Measurements from ENCODE around the gene PATZ1.
"Not testable (repeated sequence)": the region's sequence is repeated elsewhere in the genome, so short reads cannot be mapped to it uniquely, and the experiment has no call there.

PATZ1 gene

DNA sequence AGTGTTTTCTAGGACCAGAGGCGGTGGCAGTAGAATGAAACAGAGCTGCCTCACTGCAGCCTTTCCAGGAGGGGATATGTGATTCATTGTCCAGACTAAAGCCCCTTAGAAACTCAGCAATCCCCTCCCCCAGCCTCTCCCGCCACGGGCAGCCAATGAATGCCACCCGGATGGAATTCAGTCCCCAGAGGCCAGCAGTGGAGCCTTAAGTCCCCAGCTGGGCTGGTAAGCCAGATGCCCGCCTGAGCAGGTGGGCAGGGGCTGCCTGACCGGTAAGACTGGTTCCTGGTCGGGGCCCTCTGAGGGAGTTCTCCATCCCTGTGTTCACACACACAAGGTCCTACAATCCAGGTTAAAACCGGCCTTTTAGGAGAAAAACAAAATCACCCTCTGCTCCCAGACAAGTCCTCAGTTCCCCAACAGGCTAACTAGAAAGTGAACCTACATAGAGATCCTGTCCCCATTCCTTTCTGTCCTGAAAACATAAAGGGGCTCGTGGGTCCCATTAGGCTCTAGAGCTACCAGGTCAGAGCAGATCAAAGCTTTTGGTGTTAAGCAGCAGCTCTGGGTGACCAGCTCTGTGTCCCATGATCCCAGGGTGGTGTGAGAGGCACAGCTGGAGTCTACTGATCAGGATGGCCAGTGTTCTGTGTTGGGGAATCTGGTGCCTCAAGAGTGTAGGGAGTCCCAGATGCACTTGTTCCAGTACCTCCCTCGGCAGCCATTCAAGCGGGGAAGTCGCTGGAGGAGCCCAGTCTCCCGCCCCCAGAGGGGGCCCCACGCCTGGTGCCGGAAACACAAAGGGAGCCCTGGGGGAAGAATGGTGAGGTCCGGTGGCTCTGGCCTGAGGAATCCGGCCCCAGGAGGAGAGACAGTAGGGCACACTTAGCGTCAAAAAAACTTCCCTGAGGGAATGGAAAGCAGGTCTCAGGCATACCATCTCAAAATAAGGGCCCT lies 2.6 kb downstream of the PATZ1 start:
- no peak for DNase-seq

DNA sequence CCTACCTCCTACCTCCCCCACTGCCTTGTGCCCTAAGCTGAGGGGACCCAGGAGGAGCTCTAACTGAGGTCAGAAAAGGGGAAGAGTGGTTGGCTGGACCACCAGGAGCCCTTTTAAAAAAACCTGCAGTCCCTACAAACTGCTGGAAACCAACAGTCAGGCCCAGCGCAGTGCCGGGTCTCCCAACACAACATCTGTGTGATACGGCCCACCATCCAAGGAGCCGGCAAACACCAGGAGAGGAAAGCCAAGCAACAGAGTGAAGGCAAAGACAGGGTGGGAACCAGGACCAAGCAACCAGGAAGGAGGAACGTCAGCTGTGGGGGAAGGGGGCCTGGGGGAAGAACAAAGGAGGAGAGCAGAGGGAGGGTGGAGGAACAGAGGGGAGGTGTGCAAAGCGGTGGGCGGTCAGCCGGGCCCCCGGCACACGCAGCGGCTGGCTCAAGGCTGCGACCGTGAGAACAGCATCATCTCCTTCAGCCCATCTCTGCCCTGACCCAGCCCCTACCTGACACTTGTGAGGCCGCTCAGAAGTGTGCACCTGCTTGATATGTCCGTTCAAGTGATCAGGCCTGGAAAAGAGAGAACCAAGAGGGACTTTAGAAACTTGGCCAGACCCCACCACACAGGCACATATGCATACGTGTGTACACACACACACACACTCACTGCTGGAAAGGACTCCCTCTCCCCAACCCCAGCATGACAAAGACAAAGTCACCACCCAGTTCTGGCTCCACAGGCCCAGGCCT lies 3.6 kb downstream of the PATZ1 start:
- no peak for DNase-seq

DNA sequence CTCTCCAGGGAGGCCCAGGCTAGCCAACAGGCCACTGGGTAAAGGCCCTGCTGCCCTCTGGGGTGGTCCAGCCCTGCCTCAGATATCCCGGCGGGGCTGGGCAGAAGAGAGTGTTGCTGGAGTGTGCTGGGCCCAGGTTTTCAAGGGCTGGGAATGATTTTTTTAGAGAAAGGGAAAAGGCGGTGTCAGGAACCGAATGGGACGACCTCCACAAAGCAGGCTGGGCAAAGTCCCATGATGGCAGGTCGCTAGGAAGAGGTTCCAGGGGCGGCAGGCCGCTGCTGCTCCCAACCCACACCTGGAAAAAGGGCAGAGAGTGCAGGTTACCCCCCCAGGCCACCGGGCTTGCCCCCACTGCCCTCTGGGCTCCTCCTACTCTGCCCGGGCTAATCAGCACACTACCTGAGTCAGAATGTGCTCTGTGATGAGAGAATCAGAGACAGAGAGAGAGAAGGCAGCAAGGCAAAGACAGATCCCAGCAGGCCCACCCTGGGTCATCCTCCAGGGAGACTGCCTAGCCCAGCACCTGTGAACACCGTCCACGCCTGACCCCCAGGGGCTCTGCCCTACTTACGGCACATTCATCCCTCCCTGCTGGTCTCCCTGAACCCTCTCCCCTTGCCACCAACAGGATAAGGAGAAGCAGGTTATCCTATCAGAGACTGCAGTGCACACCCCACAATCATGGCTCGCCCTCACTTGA lies 4.6 kb downstream of the PATZ1 start:
- no peak for DNase-seq

DNA sequence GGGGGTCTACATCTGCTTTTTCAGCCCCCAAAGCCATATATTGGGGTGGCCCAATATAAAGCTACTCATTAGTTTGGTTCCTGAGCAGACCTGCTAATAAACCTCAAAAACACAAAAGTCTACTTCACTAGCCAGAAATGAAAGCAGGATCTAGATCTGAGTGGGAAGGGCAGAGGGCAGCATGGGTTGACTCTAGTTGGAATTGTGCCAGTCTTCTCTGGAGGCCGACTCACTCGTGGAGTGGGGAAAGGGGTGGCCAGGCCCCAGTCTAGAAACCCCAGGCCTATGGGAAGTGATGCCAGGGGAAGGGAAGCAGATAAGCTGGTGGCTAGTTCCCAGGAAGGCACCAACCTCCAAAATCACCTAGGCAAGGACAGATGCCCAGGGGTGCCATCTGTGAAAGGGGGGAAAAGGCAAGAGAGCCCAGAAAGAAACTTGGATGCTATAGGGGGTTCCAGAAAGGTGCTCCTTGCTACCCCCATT lies 5.3 kb downstream of the PATZ1 start:
- no peak for DNase-seq

DNA sequence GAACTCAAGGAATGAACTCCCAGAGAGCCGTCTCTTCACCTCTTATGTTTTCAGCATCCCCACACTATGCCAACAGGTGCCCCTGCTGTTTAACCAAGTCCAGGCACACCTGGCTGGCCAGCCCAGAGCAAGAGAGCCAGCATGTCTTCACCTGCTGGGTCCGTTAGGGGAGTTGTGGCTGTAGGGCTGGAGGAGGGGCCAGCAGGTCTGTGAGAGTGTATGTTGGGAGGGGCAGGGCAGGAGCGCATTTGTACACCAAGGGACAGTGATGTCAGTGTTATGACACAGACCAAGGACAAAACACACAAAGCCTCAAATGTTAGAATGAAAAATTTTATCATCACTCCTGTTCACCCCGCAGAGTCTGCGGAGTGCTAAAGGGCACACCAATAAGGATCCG lies 5.8 kb downstream of the PATZ1 start:
- no peak for DNase-seq

DNA sequence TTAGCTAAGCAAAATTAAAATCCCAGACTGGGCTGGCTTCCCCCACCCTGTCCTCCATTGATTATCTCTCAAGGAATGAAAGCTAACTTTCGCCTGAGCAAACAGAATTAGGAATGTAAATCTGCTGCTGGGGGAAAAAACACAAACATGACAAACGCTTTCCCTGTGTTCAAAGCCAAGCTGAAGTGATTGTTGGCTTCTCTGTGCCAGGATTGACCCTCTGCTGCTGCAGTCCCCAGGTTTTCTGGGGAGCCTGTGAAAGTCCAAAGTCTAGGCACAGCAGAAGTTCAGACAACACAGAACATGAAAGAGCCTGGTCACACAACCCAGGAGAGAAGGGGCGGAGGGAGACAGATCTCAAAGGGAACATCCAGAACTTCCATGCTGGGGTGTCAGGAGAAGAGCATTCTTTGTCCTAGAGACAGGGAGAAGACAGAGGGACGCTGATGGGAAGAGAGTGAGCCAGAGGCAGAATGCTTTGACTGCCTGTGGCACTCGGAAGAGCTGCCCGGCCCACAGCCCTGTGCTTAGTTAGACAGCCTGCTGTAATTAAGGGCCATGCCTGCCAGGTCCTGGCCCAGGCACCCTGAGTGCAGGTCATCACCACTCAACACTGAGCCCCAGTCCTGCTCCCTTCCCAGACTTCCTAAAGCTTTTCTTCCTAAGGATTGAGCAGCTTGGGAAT lies 6.9 kb downstream of the PATZ1 start:
- no peak for DNase-seq

DNA sequence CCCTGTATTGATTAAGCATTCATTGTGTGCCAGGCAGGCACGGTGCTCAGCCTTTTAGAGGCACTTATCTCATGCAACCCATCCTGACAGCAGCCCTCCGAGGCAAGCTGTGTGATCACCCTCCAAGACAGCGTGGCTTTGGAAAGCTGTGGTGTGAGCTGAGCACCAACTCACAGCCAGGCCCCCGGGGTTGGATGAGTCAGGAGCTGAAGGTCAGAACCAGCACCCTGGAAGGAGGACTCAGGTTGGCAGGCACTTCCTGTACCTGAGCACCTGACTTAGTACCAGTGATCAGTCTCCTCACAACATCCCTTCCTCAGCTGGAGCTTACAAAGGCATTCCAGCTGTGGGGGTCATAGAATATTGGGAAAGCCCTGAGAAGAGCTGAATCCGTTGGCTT lies 9.0 kb downstream of the PATZ1 start:
- DNase-seq, result no peak

DNA sequence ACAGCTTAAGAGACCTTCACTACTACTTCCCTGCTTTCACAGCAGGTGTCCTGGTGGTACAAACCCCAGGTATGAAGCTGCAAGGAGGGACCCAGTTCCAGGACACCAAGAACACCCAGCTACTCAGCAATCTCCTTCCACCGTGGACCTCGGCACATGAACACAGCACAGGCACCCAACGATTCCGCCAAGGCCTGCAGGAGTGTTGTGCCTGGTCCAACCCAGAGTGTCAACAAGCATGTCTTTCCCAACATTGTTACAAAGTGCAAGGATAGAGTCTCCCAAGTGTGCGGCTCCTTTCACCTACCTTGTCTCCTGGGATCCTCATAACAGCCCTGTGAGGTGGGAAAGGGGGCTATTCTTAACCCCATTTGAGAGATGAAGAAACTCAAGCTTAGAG lies 11.8 kb downstream of the PATZ1 start:
- DNase-seq, result no peak

DNA sequence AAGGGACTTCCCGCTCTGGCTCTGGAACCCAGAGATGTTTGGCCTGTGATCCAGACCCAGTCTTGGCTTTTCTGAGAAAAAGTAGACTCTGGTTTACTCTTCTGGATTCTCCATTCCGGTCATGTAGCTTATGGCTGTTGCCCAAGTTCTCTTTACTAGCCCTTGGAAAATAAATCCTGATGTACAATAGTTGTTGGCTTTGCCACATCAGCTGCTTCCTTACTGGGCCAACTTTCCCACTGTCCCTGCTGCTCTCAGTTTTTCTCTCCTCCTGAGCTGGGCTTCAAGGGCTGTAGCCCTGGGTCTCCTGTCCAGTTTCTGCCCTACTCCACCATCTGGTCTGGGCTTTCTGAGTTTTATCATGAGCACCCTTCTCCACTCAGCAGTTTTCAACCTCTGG lies 12.5 kb downstream of the PATZ1 start:
- DNase-seq, result no peak

DNA sequence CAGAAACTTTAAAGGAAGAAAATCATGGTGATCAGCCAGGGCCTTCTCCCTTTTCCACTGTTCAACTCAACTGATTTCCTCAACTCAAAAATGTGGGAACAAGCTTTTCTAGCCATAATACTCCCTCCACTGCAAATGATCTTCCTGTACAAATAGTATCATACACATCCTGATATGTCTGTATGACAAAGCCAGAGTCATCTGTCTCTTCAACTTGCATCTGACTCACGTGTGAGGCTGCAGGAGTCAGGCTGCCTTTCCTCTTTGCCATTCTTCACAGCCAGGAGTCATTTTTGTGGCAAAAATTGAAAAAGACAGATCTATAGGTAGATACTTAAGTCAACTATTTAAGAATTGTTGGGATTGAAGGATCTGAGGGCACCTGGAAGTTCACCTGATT lies 13.3 kb downstream of the PATZ1 start:
- no peak for DNase-seq

DNA sequence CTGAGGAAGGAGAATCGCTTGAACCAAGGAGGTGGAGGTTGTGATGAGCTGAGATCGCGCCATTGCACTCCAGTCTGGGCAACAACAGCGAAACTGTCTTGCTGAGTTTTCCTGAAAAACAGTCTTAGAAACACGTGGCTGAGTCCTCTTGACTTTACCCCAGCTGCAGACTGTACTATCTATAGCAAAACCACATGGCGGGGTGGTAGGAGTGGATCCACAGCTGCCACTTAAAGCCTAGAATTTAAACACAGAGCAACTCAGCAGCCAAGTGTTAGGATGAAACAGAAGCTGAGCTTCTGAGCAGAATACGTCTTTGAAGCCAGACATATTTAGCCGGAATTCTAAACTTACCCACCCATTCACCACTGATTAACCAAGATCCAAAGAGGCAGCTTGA lies 14.1 kb downstream of the PATZ1 start:
- no peak for DNase-seq

DNA sequence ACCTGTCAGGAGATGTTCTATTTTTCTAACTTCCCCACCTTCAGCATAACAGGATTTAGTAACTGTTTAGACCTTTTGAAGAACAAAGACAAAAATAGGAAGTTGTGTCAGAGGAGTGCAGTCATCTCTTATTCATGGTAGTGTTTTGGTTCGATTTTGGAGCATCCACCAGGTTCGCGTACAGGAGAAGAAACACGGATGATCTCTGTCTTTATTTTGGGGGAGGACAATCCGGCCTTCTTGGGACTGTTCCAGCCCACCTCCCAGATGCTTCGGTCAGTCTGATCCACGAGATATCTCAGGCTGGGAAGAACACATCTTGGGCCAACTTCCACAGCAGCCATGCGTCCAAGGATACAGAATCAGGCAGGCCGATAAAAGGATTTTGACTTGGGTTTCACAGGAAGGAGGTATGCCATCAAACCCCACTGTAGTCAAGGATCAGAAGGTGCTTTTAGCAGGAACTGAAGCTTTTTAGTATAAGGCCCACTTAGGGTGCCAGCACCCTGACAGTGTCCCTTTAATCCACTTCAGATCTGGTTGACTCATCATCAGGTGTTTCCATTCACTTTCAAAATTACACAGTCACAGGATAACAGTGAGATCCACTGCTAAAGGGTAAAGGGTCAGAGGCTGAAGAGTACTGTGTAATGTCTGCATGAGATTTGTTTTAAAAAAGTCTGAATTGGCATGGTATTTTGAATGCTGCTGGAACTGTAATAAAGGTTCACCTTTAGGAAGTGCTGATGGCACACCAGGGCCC lies 16.5 kb downstream of the PATZ1 start:
- DNase-seq, result no peak

DNA sequence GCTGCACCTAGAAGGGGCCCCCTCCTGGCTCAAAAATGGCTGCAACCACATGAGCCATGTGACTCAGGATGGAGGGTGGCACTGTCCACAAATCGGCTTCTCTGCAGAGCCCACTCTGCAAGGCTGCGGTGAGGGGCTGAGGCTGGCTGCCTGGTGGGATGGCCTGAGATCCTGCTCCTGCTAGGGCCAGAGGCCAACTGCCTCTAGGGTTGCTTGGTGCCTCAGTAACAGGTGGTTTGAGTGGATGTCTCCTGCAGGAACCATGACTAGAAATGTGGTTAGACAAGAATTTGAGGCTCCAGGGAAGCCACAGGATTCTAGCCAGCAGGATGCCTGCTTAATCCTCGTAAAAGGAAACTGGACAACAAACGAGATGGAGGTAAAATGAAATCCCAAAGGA lies 17.1 kb downstream of the PATZ1 start:
- DNase-seq, result no peak

DNA sequence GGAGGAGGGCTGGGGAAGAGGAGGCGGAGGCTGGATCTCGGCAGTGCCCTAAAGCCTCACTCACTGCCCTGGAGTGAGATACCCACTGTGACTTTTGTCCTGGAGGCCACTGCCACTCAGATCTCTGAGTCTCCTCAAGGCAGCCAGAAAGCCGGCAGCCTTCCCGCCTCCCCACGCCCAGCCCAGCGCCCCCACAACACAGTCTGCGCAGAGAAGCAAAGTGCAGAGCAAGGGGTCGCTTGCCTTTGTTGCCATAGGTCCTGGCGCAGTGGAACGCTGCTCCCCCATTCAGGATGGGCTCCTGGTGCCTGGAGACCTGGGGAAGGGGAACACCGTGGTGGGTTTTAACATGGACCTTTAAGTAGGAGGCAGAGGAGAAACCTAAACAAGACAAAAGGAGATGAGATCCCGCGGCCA lies 17.6 kb downstream of the PATZ1 start:
- no peak for DNase-seq

DNA sequence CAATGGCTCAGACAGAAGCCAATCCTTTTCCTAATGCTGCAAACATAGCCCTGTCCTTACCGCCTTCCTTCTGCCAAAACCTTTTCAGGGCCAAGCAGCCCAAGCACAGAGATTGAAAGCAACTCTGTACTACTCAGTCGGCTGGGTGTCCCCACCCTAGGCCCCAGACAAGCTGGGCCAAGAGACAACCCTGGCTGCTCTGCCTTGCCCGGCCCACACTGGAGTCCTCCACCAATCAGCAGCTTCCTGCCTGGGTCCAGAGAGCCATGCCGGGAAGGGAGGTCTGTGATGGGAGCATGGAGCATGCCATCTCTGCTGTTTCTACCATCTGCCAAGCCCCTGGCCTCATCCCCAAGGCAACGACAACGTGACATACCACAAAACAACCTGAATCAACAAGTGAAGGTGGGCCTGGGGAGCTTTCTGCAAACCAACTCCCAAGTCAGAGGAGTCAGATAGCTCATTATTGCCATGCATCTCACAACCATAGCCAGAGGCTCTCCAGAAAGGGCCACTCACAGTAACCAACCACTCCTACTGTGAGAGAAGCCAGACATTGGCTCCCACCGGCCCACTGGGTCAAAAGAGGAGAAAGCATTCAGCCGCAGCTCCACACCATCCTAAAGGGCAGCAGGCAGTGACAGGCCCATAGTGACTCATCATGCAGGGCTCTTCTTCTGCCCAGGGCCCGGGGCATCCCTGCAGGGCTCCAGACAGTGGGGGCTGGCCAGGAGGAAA lies 18.2 kb downstream of the PATZ1 start:
- no peak for DNase-seq

DNA sequence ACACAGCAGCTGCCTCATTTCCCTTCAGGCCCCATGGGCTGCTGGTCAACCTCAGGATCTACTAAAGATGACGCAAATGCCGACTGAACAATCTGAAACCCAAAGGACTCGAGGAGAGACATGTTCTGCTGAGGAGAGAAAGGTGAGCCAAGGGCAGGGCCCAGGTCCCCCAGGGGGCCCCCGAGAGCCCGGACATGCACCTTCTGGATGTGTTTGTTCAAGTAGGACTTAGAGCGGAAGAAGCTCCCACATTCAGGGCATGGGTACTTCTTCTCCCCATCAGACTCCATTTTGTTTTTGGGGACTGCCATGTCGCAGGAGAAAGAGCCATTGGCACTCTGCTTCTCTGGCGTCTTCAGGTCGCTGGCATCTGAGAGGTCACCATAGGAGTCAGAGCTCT lies 19.3 kb downstream of the PATZ1 start:
- no peak for DNase-seq

DNA sequence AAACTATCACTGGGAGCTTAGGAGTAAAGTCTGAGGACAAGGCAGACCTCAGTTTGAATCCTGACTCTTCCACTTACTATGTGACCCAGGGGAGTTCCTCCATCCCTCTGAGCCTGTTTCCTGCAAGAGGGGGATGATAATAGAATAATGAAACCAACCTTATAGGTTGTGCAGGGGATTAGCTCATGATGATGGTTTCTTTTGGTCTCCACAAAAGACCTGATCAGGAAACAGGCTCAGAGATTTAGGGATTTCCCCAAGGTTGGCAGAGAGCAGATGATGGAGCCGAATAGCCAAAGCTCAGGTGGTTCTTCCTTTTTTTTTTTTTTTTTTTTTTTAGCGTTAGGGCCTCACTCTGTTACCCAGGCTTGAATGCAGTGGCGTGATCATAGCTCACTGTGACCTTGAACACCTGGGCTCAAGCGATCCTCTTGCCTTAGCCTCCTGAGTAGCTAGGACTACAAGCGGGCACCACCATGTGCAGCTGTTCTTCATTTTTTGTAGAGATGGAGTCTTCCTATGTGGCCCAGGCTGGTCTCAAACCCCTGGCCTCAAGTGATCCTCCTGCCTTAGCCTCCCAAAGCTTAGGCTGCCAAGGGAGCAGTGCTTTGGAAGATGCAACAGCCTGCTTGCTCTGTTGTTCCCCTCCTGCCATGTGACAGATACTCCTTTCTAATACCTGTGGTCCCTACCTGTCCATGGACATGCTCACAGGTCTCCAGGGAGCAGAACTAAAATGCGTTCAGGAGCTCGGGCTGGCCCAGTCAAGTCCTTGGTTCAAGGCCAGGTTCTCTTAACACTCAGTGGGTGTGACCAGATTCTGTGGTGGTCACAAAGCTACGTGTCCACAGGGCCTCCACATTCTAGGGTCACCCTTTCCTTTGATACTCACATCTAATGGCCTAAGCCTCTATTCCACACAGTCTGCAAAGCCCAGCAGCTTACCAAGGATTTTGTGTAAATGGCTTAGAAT lies 22.3 kb downstream of the PATZ1 start:
- no peak for DNase-seq

DNA sequence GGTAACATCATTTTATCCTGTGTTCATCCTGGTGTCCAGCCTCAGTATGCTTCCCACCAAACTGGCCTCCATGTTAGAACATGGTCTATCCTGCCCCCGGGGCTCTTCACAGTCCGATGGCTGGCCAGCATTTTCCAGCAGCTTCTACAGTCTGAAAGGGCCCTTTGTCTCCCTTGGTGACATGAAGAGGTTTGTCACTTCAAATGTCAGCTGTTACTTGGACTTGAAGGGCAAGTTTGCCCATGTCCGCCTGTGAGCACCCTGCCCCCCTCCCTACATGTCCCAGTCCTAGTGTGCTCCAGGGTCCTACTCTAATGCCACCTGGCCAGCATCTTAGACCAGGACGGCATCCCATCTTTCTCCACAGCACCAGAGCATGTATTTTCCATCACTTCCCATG lies 24.7 kb downstream of the PATZ1 start:
- no peak for DNase-seq

DNA sequence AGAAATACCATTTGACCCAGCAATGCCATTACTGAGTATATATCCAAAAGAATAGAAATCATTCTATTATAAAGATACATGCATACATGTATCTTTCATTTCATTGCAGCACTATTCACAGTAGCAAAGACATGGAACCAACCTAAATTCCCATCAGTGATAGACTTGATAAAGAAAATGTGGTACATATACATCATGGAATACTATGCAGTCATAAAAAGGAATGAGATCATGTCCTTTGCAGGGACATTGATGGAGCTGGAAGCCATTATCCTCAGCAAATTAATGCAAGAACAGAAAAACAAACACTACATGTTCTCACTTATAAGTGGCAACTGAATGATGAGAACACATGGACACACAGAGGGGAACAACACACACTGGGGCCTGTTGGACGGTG lies 31.9 kb downstream of the PATZ1 start:
- not testable (repeated sequence) for DNase-seq
